Duodenal mucosa (tissue), 2 donors: ENCODE data around the gene OR4F6.

Source experiments
- H3K27ac ChIP-seq: one replicate; pipeline ENCODE4 v1.7.0; 2013; ENCODE audit warnings: low read depth, low read length
- H3K27me3 ChIP-seq, 2 donors: one replicate each; pipeline ENCODE4 v1.7.0; 2013; ENCODE audit warnings: low read length in 2 of 2, control low read depth in 1 of 2; ENCODE audit not compliant: insufficient read depth in 2 of 2, control insufficient read depth in 1 of 2
- H3K36me3 ChIP-seq, 2 donors: one replicate each; pipeline ENCODE4 v1.7.0; 2013; ENCODE audit warnings: low read length in 2 of 2, control low read depth in 1 of 2; ENCODE audit not compliant: insufficient read depth in 2 of 2, control insufficient read depth in 1 of 2
- H3K4me1 ChIP-seq, 2 donors: one replicate each; pipeline ENCODE4 v1.7.0; 2013; ENCODE audit warnings: low read length in 2 of 2, control low read depth in 1 of 2; ENCODE audit not compliant: insufficient read depth in 2 of 2, control insufficient read depth in 1 of 2
- H3K4me3 ChIP-seq, 2 donors: one replicate each; pipeline ENCODE4 v1.7.0; 2013; ENCODE audit warnings: low read length in 2 of 2, low read depth in 1 of 2
- H3K9ac ChIP-seq, 2 donors: one replicate each; pipeline ENCODE4 v1.7.0; 2013; ENCODE audit warnings: low read length in 2 of 2, low read depth in 1 of 2
- H3K9me3 ChIP-seq, 2 donors: one replicate each; pipeline ENCODE4 v1.7.0; 2013; ENCODE audit warnings: low read length in 2 of 2, control low read depth in 1 of 2; ENCODE audit not compliant: control insufficient read depth in 1 of 2

OR4F6 gene

DNA sequence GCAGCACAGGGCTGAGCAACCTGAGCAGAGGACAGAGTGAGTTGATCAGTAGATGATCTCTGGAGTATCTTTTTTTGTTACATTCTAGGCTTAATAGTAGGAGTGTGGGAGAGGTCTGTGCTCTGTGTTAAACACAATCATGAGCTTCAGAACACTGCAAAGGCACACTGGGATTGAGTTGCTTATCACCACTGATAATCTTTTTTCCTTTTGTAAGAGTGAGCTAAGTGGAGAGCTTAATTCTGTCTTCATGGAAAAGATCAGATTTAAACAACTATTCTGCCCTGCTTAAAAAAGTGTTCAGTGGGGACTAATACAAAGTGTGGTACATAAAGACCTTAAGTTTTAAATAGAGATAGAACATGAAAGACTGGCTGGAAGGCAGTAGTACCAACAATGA lies 1.1 kb downstream of the OR4F6 start:
- Histone ChIP-seq H3K9me3 (no peaks in the 10 kb centered on the region), H3K27me3 (peaks cover 0 to 4% of the 10 kb centered on the region in 2 donors), H3K36me3 (no peaks in the 10 kb centered on the region), H3K9ac (no peak overlapping the region), H3K4me1 (no peaks in the 10 kb centered on the region), H3K27ac (no peak overlapping the region), H3K4me3 (no peak overlapping the region)

DNA sequence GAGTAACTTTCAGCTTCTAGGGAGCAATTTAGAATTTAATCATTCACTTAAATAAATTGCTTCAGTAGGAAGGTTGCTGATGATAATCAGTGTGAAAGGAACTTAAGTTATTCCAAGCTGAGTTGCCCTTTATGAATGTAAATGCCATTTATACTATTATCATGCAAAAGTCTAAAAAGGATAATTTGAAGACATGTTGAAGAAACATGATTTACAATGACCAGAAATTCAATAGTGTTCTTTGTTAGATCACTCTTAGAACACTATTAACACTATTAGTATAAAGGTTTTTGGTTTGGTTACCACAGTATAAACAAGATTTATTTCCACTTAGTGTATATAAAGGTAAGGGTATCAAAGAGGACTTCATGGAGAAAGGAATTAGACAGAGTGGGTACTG lies 1.6 kb downstream of the OR4F6 start:
- H3K4me3 ChIP-seq, result no peak overlapping the region
- no peak overlapping the region for H3K27ac ChIP-seq
- H3K9me3 ChIP-seq, result no peaks in the 10 kb centered on the region
- no peak overlapping the region for H3K9ac ChIP-seq
- no peaks in the 10 kb centered on the region for H3K4me1 ChIP-seq
- H3K36me3 ChIP-seq, result no peaks in the 10 kb centered on the region
- peaks cover 0 to 4% of the 10 kb centered on the region in 2 donors for H3K27me3 ChIP-seq

DNA sequence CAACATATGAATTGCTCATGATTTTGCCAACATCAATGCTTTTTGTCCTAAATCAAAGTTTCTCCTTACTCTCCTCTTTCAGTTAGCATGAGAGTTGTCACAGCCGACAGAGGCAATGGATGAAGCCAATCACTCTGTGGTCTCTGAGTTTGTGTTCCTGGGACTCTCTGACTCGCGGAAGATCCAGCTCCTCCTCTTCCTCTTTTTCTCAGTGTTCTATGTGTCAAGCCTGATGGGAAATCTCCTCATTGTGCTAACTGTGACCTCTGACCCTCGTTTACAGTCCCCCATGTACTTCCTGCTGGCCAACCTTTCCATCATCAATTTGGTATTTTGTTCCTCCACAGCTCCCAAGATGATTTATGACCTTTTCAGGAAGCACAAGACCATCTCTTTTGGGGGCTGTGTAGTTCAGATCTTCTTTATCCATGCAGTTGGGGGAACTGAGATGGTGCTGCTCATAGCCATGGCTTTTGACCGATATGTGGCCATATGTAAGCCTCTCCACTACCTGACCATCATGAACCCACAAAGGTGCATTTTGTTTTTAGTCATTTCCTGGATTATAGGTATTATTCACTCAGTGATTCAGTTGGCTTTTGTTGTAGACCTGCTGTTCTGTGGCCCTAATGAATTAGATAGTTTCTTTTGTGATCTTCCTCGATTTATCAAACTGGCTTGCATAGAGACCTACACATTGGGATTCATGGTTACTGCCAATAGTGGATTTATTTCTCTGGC lies 2.5 kb downstream of the OR4F6 start:
- Histone ChIP-seq H3K27me3 (peaks cover 0 to 4% of the 10 kb centered on the region in 2 donors), H3K36me3 (no peaks in the 10 kb centered on the region), H3K9me3 (no peaks in the 10 kb centered on the region), H3K4me3 (no peak overlapping the region), H3K27ac (no peak overlapping the region), H3K4me1 (no peaks in the 10 kb centered on the region), H3K9ac (no peak overlapping the region)

DNA sequence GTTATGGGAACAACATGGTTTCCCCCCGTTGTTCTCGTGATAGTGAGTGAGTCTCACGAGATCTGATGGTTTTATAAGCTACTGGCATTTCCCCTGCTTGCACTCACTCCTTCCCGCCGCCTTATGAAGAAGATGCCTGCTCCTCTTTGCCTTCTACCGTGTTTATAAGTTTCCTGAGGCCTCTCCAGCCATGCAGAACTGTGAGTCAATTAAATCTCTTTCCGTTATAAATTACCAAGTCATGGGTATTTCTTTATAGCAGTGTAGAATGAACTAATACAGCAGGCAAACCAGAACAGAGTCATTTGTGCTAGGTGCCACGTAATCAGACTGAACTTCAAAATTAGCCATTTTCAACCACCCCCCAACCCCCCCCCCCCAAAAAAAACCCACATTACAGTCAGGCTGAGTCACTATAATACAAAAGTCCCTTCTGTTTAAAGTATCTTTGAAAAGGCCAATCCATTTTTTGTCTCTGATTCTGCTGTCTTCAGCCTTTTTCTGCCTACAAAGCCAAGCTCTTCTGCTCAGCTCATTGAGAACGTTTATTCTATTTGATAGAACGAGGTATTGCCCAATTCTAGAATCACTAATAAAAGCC lies 4.1 kb downstream of the OR4F6 start:
- Histone ChIP-seq H3K9me3 (no peaks in the 10 kb centered on the region), H3K27ac (no peak overlapping the region), H3K9ac (no peak overlapping the region), H3K4me1 (no peaks in the 10 kb centered on the region), H3K36me3 (no peaks in the 10 kb centered on the region), H3K4me3 (no peak overlapping the region), H3K27me3 (peaks cover 0 to 4% of the 10 kb centered on the region in 2 donors)

DNA sequence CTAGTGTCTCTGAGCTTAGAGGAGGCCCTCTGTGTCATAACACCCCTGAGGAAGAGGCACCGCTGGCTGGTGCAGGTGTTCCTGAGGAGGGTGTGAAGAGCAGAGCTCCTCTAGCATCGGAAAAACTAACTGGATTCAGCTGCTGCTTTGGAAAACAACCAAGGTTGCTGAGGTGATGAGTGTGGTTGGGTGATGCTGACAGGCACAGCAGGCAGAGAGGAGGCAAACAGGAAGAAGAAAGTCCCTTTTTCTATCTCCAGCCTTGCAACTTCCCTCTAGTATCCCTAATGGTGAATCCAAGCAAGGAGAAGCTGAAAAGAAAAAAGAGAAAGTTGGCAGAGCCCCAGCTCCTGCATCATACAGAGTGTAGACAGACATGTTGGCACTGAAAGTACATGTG lies 4.9 kb downstream of the OR4F6 start:
- Histone ChIP-seq H3K4me1 (no peaks in the 10 kb centered on the region), H3K36me3 (no peaks in the 10 kb centered on the region), H3K4me3 (no peak overlapping the region), H3K27me3 (peaks cover 0 to 4% of the 10 kb centered on the region in 2 donors), H3K9ac (no peak overlapping the region), H3K27ac (no peak overlapping the region), H3K9me3 (no peaks in the 10 kb centered on the region)

DNA sequence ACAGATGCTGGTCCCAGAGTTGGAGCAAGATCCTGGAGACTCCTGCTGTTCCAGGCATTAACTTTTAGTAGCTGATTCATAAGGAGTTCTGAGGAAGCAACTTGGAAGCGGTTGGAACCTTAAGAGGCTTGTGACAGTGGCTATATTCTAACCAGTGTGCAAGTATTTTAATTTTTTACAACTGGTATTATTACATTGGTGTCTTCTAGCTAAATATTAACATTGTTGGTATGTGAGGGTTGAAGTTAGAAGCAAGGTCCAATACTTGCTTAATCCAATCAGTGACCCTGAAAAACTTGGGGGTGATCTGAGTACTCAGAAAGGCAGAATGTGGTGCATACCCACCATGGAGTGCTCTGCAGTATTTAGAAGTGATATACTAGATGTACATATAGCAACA lies 7.1 kb downstream of the OR4F6 start:
- no peaks in the 10 kb centered on the region for H3K36me3 ChIP-seq
- no peak overlapping the region for H3K4me3 ChIP-seq
- H3K9ac ChIP-seq, result no peak overlapping the region
- no peaks in the 10 kb centered on the region for H3K4me1 ChIP-seq
- peaks cover 0 to 4% of the 10 kb centered on the region in 2 donors for H3K27me3 ChIP-seq
- no peaks in the 10 kb centered on the region for H3K9me3 ChIP-seq
- no peak overlapping the region for H3K27ac ChIP-seq

DNA sequence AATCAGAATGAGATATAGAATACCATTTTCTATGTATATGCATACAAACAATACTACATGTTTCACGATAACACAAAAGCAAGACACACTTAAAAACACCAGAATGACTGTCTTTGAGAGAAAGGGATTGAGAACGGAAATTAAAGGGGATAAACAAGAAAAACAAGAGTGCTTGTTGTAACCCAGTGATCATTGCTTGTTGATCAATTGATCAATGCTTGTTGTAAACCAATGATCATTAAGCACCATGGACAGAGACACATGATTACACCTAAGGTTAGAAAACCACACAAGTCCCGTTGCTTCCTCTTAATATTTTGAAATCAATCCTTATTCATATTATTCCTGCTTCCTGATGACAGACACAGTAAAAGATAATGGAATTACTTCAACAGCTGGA lies 7.6 kb downstream of the OR4F6 start:
- Histone ChIP-seq H3K9ac (no peak overlapping the region), H3K27me3 (peaks cover 0 to 4% of the 10 kb centered on the region in 2 donors), H3K9me3 (no peaks in the 10 kb centered on the region), H3K4me1 (no peaks in the 10 kb centered on the region), H3K4me3 (no peak overlapping the region), H3K27ac (no peak overlapping the region), H3K36me3 (no peaks in the 10 kb centered on the region)

DNA sequence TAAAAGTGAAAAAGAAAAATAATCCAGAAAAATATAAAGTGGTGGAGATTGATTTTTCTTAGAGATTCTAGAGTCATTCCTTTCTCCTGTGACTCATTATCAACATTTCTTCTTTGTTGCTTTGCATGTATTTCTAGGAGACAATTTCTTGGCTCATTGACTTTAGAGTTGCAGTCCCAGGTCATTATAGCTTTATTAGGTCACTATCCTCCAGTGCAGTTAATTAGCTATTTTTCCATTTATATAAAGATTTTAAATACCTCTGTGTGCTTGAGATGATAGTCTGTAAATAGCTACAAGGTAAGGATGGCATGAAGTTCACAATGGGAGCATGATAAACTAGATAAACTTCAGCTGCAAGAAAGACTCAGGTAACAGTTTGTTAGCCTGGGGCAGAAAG lies 8.6 kb downstream of the OR4F6 start, which contains the start of gene OR4F15:
TSS of gene OR4F15 (plus strand) at position 301 of the 400 bp plus-strand sequence. CDS start 5,985 bp downstream, outside the sequence.
- no peak within 1 kb of the TSS for H3K4me3 ChIP-seq
- peaks cover 0 to 4% of the 10 kb centered on the region in 2 donors for H3K27me3 ChIP-seq
- H3K9me3 ChIP-seq, result no peaks in the 10 kb centered on the region
- no peaks in the 10 kb centered on the region for H3K36me3 ChIP-seq
- H3K9ac ChIP-seq, result no peak within 1 kb of the TSS
- H3K4me1 ChIP-seq, result no peaks in the 10 kb centered on the region
- no peak within 1 kb of the TSS for H3K27ac ChIP-seq

DNA sequence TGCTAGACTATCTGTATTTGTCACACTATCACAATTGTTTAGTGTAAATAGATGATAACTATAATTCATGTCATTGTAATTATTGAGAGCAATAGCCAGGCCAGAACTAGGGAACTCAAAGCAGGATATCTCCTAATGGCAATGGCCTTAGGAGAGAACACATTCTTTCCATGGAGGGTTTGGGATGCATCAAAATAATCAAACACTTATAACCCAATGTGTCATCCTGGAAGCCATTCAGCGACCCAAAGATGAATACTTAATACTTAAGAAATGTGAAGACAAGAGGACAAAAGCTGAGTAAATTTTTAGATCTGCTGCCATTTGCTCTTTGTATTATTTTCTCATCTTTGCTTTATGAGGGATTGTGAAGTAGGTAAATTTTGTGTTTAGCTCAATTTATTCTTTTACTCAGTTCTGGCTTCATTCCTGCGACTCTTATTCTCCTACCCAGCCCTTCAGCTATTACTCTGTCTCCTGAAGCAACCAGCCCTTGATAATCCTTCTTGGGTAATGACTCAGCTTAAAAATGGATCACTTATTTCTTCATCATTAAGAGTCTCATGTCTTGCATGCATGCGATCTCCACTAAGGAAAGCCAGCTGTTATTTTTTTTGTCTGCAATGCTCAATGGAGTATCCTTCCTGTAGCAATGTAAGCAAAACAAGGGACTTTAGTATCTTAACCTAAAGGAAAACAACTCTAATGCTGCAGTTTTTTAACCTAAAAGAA lies 10.7 kb downstream of the OR4F6 start:
- no peak overlapping the region for H3K4me3 ChIP-seq
- no peak overlapping the region for H3K27ac ChIP-seq
- no peaks in the 10 kb centered on the region for H3K36me3 ChIP-seq
- no peak overlapping the region for H3K9ac ChIP-seq
- no peaks in the 10 kb centered on the region for H3K27me3 ChIP-seq
- no peaks in the 10 kb centered on the region for H3K4me1 ChIP-seq
- H3K9me3 ChIP-seq, result no peaks in the 10 kb centered on the region

DNA sequence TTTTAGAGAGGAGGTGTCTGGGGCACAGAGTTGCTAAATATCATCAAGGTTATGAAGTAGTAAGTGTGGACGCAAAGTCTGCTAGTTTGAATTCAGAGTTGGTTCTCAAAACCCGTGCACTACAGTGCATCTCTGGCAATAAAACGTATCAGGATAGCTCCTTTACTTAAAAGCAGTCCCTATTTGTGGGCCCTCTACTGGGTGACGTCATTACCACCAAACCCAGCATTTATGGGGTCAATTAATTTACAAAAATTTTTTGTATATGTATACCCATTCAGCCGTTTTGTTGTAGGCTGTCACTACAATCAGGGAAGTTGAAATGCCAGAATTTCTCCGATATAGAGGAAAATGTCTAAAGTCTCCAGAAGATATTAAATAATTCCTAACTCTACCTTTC lies 17.5 kb downstream of the OR4F6 start:
- Histone ChIP-seq H3K9ac (no peak overlapping the region), H3K9me3 (no peaks in the 10 kb centered on the region), H3K27me3 (peaks cover 0 to 4% of the 10 kb centered on the region in 2 donors)

More for the DNA sequence above, 17.5 kb downstream of the OR4F6 start:
- no peak overlapping the region for H3K4me3 ChIP-seq
- H3K36me3 ChIP-seq, result no peaks in the 10 kb centered on the region
- no peaks in the 10 kb centered on the region for H3K4me1 ChIP-seq
- no peak overlapping the region for H3K27ac ChIP-seq
